ENCODE measurements around the gene SMAD3. TPM values are rescaled to one million over a fixed set of nuclear protein-coding genes. Genes with fewer than 3 reads are reported as not detected.
"Not testable (repeated sequence)": the region's sequence is repeated elsewhere in the genome, so short reads cannot be mapped to it uniquely, and the experiment has no call there.

Gene SMAD3
- total RNA-seq, 2 experiments from 2014 or later: 26.8 to 27.1 TPM

DNA sequence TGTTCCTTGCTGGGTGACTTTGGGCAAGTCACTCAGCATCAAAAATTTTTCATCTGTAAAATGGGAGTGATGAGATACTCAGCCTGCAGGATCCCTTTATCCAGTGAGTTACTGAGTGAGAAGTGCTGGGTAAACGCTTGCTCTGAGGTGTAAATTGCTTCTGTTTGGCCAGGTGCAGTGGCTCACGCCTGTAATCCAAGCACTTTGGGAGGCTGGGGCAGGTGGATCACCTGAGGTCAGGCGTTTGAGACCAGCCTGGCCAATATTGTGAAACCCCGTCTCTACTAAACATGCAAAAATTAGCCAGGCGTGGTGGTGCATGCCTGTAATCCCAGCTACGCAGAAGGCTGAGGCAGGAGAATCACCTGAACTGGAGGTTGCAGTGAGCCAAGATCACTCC lies 87.6 kb downstream of the SMAD3 start:
- Mint-ChIP-seq H3K4me1 (ENCODE audit: low read depth) (peaks cover 65% of the 10 kb centered on the region), H3K36me3 (ENCODE audit: low read depth) (peaks cover 28% of the 10 kb centered on the region)
- DNase-seq; H3K27me3 Mint-ChIP-seq (ENCODE audit: low read depth); H3K27ac Mint-ChIP-seq; POLR2A ChIA-PET; CTCF ChIA-PET; ATAC-seq; H3K9me3 Mint-ChIP-seq (ENCODE audit: insufficient read depth); H3K4me3 Mint-ChIP-seq: not testable (repeated sequence)

DNA sequence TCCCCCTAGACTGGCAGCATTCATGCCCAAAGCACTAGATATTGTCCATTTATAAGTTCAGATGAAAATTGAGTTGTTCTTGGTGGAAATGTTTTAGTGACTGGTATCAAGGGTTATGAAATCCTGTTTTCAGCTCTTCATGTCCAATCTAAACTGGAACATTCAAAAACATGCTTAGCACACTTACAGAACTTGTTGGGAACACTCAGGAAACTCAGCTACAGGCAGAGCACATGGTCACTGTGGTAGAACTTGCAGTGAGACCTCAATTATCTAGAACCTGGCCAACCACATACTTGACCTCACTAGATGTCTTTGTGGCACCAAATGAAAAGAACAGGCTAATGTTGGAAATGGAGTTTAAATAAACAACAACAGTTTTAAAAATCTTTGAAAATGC lies 88.8 kb downstream of the SMAD3 start:
- Mint-ChIP-seq H3K4me3 (no peak overlapping the region), H3K27ac (no peak overlapping the region), H3K27me3 (ENCODE audit: low read depth) (no peaks in the 10 kb centered on the region), H3K4me1 (ENCODE audit: low read depth) (peaks cover 58% of the 10 kb centered on the region), H3K9me3 (ENCODE audit: insufficient read depth) (peaks cover 6% of the 10 kb centered on the region), H3K36me3 (ENCODE audit: low read depth) (peaks cover 31% of the 10 kb centered on the region)
- ChIA-PET CTCF (no interaction called here), POLR2A (no interaction called here)
- DNase-seq (no peak), ATAC-seq (no peak)

DNA sequence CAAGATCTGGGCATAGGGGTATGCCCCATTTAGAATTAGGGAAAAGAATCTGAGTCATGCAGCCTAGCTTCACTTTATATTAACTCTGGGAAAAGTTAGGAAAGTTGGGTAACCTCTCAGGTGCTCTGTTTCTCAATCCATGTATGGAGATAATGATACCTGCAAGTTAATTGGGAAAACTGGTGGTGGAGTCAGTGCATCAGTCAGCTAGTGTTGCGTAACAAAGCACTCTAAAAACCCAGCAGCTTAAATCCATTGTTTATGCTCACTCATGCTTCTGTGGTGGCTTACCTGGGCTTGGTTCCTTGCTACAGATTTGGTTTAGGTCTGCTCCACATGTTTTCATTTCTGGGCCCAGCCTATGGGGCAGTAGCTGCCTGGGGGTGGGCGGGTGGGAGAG lies 91.0 kb downstream of the SMAD3 start:
- Mint-ChIP-seq H3K27me3 (ENCODE audit: low read depth) (no peaks in the 10 kb centered on the region), H3K4me3 (no peak overlapping the region), H3K36me3 (ENCODE audit: low read depth) (peaks cover 34% of the 10 kb centered on the region), H3K9me3 (ENCODE audit: insufficient read depth) (peaks cover 6% of the 10 kb centered on the region), H3K27ac (no peak overlapping the region), H3K4me1 (ENCODE audit: low read depth) (peaks cover 45% of the 10 kb centered on the region)
- CTCF ChIA-PET: no interaction called here
- ATAC-seq: no peak
- POLR2A ChIA-PET: no interaction called here
- no peak for DNase-seq

DNA sequence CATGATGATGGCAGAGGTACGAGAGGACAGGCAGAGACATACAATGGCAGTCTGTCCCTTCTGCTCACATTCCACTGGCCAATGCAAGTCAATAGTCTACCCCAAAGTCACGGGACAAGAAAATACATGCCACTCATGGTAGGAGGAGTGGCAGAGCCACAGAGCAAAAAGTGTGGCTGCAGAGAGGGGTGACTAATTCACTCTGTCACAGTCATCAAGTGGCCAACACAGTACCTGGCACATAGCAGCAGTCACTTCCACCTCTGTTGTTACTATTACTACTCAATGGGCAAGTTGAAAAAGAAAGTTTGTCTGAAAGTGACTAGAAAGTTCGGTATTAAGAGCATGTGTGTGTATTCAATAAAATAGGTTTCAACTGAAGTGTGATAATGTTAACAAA lies 91.4 kb downstream of the SMAD3 start:
- ChIA-PET POLR2A (no interaction called here), CTCF (no interaction called here)
- Mint-ChIP-seq H3K9me3 (ENCODE audit: insufficient read depth) (peaks cover 6% of the 10 kb centered on the region), H3K27me3 (ENCODE audit: low read depth) (no peaks in the 10 kb centered on the region), H3K4me1 (ENCODE audit: low read depth) (peaks cover 45% of the 10 kb centered on the region), H3K27ac (peak overlapping the region; percentile 8), H3K4me3 (no peak overlapping the region), H3K36me3 (ENCODE audit: low read depth) (peaks cover 34% of the 10 kb centered on the region)
- ATAC-seq (no peak), DNase-seq (no peak)

DNA sequence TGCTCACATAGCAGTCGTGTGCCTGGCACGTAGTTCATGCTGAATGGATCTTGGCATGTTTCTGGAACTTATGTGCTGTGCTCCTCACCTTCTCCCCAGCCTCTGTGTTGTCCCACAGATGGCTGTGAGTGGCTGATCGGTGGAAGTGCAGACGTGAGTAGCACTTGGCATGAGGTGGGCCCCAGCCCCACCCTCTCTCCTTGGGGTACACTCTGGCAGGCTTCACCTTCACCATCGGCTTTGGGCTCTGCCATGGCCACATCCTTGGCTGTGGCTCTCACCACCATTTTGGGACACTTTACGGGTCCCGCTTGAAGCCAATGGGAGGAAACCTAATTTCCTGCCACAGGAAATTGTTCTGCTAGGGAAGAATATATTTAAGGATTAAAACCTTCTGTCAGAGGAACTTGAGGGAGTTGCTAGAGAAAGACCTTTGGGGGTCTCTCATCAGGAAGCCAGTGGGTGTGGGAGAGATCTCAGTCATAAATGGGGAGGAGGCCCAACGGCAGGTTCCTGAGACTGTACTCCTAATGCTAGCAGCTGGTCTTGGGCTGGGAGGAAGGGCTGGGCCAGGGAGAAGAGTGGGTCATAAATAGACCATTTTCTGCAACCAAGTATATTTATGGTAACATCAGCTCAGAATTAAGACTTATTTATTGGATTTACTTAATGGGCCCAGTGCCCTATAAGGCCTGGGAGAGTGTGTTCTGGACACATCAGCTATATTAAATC lies 92.3 kb downstream of the SMAD3 start:
- no peak overlapping the region for H3K4me3 Mint-ChIP-seq
- POLR2A ChIA-PET: no interaction called here
- H3K9me3 Mint-ChIP-seq (ENCODE audit: insufficient read depth): peaks cover 6% of the 10 kb centered on the region
- H3K4me1 Mint-ChIP-seq (ENCODE audit: low read depth): peaks cover 41% of the 10 kb centered on the region
- peaks cover 30% of the 10 kb centered on the region for H3K36me3 Mint-ChIP-seq (ENCODE audit: low read depth)
- H3K27ac Mint-ChIP-seq: peak overlapping the region; percentile 4
- CTCF ChIA-PET: no interaction called here
- ATAC-seq (no peak), DNase-seq (no peak)
- H3K27me3 Mint-ChIP-seq (ENCODE audit: low read depth): no peaks in the 10 kb centered on the region

DNA sequence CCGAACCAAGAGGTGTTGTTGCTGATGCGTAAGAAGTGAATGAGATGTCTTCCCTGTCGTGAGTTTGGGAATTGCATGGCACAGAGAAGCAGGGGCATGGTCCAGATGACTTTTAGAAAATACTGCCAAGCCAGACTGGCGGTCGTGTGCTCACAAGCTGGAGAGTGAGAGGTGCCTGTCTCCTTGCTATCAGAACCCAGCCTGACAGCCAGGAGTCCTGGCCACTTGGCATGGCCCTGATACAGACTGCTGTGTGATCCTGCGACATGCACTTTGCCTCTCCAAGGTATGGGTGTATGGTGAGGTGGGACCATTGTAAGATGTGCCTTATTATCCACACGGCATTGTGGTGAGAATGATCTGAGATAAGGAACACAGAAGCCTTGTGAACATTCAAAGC lies 93.0 kb downstream of the SMAD3 start:
- no peaks in the 10 kb centered on the region for H3K27me3 Mint-ChIP-seq (ENCODE audit: low read depth)
- H3K4me1 Mint-ChIP-seq (ENCODE audit: low read depth): peaks cover 37% of the 10 kb centered on the region
- no peak overlapping the region for H3K4me3 Mint-ChIP-seq
- DNase-seq (no peak), ATAC-seq (no peak)
- POLR2A ChIA-PET: no interaction called here
- CTCF ChIA-PET: no interaction called here
- H3K27ac Mint-ChIP-seq: no peak overlapping the region
- peaks cover 6% of the 10 kb centered on the region for H3K9me3 Mint-ChIP-seq (ENCODE audit: insufficient read depth)
- H3K36me3 Mint-ChIP-seq (ENCODE audit: low read depth): peaks cover 30% of the 10 kb centered on the region

DNA sequence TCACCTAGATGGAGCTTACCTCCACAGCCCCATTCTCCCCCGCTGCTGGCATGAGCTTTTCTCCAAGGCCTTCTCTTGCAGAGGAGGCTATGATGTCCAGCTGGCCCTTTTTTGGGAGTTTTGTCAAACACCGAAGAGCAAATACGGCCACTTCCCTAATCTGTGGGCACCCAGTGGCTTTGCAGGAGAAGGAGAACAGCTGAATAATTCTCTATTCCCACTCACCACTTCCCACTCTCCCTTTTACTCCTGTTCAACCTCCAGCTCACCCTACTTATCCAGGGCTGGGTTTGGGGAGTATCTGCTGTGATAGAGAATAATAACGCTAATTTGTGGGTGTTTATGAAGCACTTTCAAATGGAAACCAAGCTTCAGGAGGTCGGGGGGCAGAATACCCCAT lies 96.0 kb downstream of the SMAD3 start:
- ChIA-PET CTCF (interaction anchor here (1.6 kb wide), 1 partner anchor 82 kb away, joined by 3 read pairs; no protein-coding TSS in a partner anchor), POLR2A (no interaction called here)
- Mint-ChIP-seq H3K27me3 (ENCODE audit: low read depth) (no peaks in the 10 kb centered on the region), H3K4me1 (ENCODE audit: low read depth) (peaks cover 24% of the 10 kb centered on the region), H3K36me3 (ENCODE audit: low read depth) (peaks cover 24% of the 10 kb centered on the region), H3K9me3 (ENCODE audit: insufficient read depth) (peaks cover under 1% of the 10 kb centered on the region), H3K4me3 (no peak overlapping the region), H3K27ac (no peak overlapping the region)
- DNase-seq (no peak), ATAC-seq (no peak)

DNA sequence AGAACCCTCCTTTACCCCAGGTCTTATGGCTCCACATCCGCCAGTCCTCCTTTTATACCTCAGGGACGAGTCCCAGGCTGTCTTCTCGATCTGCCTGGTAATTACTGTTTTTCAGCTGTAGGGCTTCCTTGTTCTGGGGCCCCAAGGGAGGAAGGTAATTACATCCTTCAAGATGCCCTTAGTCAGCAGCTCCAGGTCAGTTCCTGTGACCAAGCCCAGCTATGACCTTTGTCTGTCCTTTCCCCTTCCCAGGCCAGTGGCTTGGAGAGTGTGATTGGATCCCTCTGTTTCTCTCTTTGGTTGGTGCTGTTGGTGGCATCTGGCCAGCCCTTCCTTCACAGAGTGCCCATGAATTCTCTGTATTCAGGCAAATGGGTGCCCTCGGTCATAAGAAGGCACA lies 96.5 kb downstream of the SMAD3 start:
- DNase-seq: no peak

DNA sequence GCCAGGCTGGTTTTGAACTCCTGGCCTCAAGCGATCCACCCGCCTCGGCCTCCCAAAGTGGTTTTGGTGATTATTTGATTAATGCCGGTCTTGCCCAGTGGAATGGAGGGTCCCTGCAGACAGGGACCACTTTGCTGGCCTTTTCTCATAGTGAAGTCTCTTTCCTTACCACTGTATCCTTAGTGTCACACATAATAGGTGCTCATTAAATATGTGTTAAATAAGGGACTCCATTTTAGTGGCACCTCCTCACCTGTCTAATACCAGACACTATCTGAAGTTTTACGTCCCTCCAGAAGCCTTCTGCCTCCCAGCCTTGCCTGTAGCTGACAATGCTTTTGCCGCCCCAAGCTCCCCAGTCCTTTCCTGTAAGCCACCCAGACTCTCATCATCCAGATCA lies 97.8 kb downstream of the SMAD3 start:
- Mint-ChIP-seq H3K9me3 (ENCODE audit: insufficient read depth) (no peaks in the 10 kb centered on the region), H3K36me3 (ENCODE audit: low read depth) (peaks cover 29% of the 10 kb centered on the region), H3K4me1 (ENCODE audit: low read depth) (peaks cover 7% of the 10 kb centered on the region), H3K4me3 (no peak overlapping the region), H3K27me3 (ENCODE audit: low read depth) (no peaks in the 10 kb centered on the region), H3K27ac (no peak overlapping the region)
- ATAC-seq (no peak), DNase-seq (no peak)
- ChIA-PET CTCF (no interaction called here), POLR2A (no interaction called here)

More for the DNA sequence above, 96.5 kb downstream of the SMAD3 start:
- H3K4me1 Mint-ChIP-seq (ENCODE audit: low read depth): peaks cover 20% of the 10 kb centered on the region
- POLR2A ChIA-PET: no interaction called here
- no peaks in the 10 kb centered on the region for H3K9me3 Mint-ChIP-seq (ENCODE audit: insufficient read depth)
- H3K4me3 Mint-ChIP-seq: no peak overlapping the region
- peaks cover 23% of the 10 kb centered on the region for H3K36me3 Mint-ChIP-seq (ENCODE audit: low read depth)
- H3K27me3 Mint-ChIP-seq (ENCODE audit: low read depth): no peaks in the 10 kb centered on the region
- no peak for ATAC-seq
- CTCF ChIA-PET: interaction anchor here (1.0 to 1.6 kb wide), 2 partner anchors 27 to 82 kb away, joined by 3 to 4 read pairs; no protein-coding TSS in a partner anchor
- no peak overlapping the region for H3K27ac Mint-ChIP-seq

DNA sequence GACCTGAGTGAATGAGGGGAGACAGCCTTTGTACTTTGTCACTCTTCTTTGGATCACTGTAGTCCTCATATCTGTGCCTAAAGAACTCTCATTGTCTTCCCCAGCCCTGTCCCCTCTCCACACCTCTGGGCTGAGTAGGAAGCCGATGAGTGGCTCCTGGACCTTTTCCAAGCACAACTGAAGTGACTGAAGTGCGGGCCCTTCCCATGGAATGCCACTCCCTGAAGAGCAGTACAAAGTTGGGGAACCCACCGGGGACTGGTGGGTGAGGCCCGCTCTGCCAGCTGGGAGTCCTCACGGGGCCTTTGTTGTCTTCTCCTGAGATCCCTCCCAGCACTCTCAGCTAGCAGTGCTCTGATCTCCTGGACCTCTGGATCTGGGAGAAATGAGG lies 99.0 kb downstream of the SMAD3 start:
- no peak for ATAC-seq
- DNase-seq: no peak
- Mint-ChIP-seq H3K4me1 (ENCODE audit: low read depth) (peaks cover 3% of the 10 kb centered on the region), H3K4me3 (no peak overlapping the region), H3K36me3 (ENCODE audit: low read depth) (peaks cover 32% of the 10 kb centered on the region), H3K27me3 (ENCODE audit: low read depth) (no peaks in the 10 kb centered on the region), H3K27ac (peak overlapping the region; percentile 49), H3K9me3 (ENCODE audit: insufficient read depth) (no peaks in the 10 kb centered on the region)
- ChIA-PET CTCF (no interaction called here), POLR2A (interaction anchor here (0.9 kb wide), 1 partner anchor 175 kb away, joined by 3 read pairs; no protein-coding TSS in a partner anchor)

DNA sequence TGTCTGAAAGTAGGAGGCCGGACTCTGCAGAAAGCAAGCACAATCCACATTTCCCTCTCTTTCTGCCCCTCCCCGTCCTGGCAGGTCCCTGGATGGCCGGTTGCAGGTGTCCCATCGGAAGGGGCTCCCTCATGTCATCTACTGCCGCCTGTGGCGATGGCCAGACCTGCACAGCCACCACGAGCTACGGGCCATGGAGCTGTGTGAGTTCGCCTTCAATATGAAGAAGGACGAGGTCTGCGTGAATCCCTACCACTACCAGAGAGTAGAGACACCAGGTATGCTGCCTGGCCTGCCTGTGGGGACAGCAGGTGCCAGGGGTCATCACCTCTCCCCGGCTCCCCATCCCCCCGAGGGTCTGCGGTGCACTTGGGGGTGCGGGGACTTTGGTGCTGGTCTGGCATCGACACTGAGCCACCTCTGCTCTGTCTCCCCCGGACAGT lies 99.4 kb downstream of the SMAD3 start:
- Mint-ChIP-seq H3K4me1 (ENCODE audit: low read depth) (peaks cover under 1% of the 10 kb centered on the region), H3K9me3 (ENCODE audit: insufficient read depth) (no peaks in the 10 kb centered on the region), H3K27me3 (ENCODE audit: low read depth) (no peaks in the 10 kb centered on the region), H3K4me3 (no peak overlapping the region), H3K27ac (peak overlapping the region; percentile 49), H3K36me3 (ENCODE audit: low read depth) (peaks cover 32% of the 10 kb centered on the region)
- no peak for ATAC-seq
- DNase-seq: no peak
- POLR2A ChIA-PET: interaction anchor here (0.9 kb wide), 1 partner anchor 176 kb away, joined by 3 read pairs; no protein-coding TSS in a partner anchor
- CTCF ChIA-PET: no interaction called here

DNA sequence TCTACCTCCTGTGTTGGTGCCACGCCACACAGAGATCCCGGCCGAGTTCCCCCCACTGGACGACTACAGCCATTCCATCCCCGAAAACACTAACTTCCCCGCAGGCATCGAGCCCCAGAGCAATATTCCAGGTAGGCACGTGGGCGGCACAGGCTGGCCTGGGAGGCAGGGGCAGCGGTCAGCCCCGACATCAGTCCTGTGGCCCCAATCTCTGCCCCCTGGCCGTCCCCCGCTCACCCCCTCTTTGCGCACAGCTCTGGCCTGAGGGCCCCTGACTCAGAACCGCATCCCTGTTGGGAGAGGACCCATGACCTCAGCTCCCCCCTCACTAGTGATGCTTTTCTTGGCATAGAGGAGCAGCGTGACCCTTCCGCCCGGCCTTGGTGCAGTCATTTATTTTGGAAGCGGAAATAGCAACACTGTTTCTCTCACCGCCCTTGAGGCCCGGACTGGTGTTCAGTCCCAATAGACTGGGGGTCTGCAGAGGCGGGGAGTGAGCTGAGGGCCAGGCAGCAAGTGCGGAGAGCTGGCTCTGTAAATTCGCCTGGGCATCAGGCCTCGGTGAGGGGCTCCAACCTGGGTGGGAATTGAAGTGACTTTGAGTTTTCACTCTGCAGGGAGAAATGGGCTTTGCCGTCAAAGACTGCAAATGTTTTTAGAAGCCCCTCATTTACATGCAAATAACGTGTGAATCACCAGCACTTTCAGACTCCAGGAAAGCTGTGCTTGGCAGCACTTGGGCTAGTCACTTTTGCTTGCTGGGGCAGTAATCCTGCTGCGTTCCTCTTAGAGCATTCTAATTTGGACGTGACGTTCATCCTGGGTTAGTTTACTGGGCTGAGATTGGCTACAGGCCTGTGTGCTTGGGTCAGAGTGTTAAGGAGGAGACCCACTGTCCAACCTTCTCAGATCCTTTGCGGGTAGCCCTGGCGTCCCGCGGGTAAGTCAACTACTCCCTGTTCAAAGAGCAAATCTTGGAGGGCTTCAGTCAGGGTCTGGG lies 100.2 kb downstream of the SMAD3 start:
- DNase-seq (no peak), ATAC-seq (no peak)
- H3K36me3 Mint-ChIP-seq (ENCODE audit: low read depth): peaks cover 37% of the 10 kb centered on the region
- ChIA-PET CTCF (no interaction called here), POLR2A (interaction anchor here (0.9 kb wide), 1 partner anchor 176 kb away, joined by 3 read pairs; no protein-coding TSS in a partner anchor)
- H3K9me3 Mint-ChIP-seq (ENCODE audit: insufficient read depth): no peaks in the 10 kb centered on the region
- H3K4me3 Mint-ChIP-seq: no peak overlapping the region
- H3K4me1 Mint-ChIP-seq (ENCODE audit: low read depth): no peaks in the 10 kb centered on the region
- H3K27ac Mint-ChIP-seq: no peak overlapping the region
- H3K27me3 Mint-ChIP-seq (ENCODE audit: low read depth): no peaks in the 10 kb centered on the region

Data from activated CD8-positive, alpha-beta T cell treated with anti-CD3 and anti-CD28 coated beads, Interleukin-2, amount 10 ng/mL, durations not matched to agents 7 days and 5 days (primary cell).